ENCODE measurements around the gene TRHDE. TPM values are rescaled to one million over a fixed set of nuclear protein-coding genes. Genes with fewer than 3 reads are reported as not detected.

The TRHDE gene
- total and polyA plus RNA-seq, 9 donors = 3.4 to 35.5 (median 18.2) TPM

DNA sequence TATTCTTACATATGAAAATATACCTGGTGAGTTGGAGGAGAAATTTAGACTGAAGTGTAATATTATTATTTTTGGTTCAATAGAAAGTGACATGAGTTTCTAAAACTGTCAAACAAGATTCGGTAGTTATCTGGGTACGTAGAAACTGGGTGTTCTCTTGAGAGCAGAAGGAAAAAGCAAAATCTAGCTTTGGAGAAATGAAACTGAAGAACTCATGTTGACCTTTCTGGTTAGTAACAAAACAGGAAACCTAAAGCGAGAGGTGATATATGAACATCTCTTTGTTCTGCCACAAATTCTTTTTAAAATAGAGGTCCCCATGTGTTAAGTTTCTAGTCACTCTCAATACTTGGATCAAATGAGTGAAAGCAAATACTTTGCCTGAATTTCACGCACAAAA is 401.7 kb downstream of the TRHDE start:
- no peaks in the 10 kb centered on the region for H3K36me3 ChIP-seq
- intact Hi-C loops (cut with DNase I) = no loop called here
- 83 to 90% (median 88%) methylated on average over 4 of the region's 4 CpGs for WGBS, 3 donors
- H3K4me1 ChIP-seq (ENCODE audit: insufficient read depth) = no peaks in the 10 kb centered on the region
- H3K4me3 ChIP-seq = no peak overlapping the region
- no peaks in the 10 kb centered on the region for H3K27me3 ChIP-seq
- no peak for DNase-seq
- H3K9me3 ChIP-seq = no peaks in the 10 kb centered on the region
- no peak overlapping the region for H3K27ac ChIP-seq
- no peak for TF ChIP-seq EP300 (IDR thresholded peaks at IDR 0.05)
- TF ChIP-seq, protein P1, sequence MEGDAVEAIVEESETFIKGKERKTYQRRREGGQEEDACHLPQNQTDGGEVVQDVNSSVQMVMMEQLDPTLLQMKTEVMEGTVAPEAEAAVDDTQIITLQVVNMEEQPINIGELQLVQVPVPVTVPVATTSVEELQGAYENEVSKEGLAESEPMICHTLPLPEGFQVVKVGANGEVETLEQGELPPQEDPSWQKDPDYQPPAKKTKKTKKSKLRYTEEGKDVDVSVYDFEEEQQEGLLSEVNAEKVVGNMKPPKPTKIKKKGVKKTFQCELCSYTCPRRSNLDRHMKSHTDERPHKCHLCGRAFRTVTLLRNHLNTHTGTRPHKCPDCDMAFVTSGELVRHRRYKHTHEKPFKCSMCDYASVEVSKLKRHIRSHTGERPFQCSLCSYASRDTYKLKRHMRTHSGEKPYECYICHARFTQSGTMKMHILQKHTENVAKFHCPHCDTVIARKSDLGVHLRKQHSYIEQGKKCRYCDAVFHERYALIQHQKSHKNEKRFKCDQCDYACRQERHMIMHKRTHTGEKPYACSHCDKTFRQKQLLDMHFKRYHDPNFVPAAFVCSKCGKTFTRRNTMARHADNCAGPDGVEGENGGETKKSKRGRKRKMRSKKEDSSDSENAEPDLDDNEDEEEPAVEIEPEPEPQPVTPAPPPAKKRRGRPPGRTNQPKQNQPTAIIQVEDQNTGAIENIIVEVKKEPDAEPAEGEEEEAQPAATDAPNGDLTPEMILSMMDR (IDR thresholded peaks at IDR 0.05) = no peak
- TF ChIP-seq POLR2A (IDR thresholded peaks at IDR 0.05) = no peak

DNA sequence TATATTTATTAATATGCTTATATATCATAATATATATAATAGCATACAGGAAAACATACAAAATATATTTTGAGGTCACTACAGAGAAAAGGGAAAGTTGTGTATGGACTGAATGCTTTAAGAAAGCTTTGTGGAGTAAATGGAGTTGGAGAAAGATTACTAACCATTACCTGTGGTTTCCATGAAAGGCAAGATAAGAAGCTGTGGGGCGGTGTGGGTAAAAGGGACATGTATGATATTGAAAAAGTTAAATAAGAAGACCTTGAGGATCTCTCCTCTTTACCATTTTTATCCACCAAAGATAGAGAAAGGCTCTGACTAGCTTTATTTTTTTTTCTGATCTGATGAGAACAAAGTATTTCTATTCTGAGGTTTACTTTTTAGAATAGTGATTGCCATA is 404.4 kb downstream of the TRHDE start:
- Histone ChIP-seq H3K4me3 (no peak overlapping the region), H3K4me1 (ENCODE audit: insufficient read depth) (no peaks in the 10 kb centered on the region), H3K36me3 (no peaks in the 10 kb centered on the region), H3K27ac (no peak overlapping the region), H3K9me3 (no peaks in the 10 kb centered on the region), H3K27me3 (no peaks in the 10 kb centered on the region)
- WGBS, 3 donors = 91 to 98% (median 93%) methylated on average over 1 of the region's 1 CpG
- intact Hi-C loops (cut with DNase I) = no loop called here
- TF ChIP-seq POLR2A (IDR thresholded peaks at IDR 0.05) (no peak), EP300 (IDR thresholded peaks at IDR 0.05) (no peak)
- TF ChIP-seq, protein P1 (IDR thresholded peaks at IDR 0.05) = no peak
- no peak for DNase-seq

DNA sequence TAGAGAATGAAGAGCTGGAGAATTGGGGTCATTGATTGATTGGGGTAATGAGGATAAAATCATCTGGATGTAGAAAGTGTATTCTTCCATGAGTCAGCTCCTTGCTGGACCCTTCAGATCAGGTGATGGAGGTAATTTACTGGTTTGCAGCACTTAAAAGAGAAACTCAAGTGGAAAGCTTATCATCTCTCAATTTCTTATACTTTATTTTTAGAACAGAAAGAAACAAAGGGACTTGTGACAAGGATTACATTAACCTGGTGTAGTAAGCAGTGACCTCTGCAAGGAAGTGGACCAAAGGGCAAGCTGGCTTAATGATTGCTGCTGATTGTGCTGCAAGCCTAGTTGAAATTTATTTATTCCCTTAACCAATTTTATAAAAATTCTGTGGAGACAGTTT is 405.0 kb downstream of the TRHDE start:
- Histone ChIP-seq H3K9me3 (no peaks in the 10 kb centered on the region), H3K27ac (no peak overlapping the region), H3K4me3 (no peak overlapping the region), H3K4me1 (ENCODE audit: insufficient read depth) (no peaks in the 10 kb centered on the region), H3K36me3 (no peaks in the 10 kb centered on the region), H3K27me3 (no peaks in the 10 kb centered on the region)
- TF ChIP-seq, protein P1 (IDR thresholded peaks at IDR 0.05) = no peak
- no peak for TF ChIP-seq POLR2A (IDR thresholded peaks at IDR 0.05)
- TF ChIP-seq EP300 (IDR thresholded peaks at IDR 0.05) = no peak
- DNase-seq = no peak
- intact Hi-C loops (cut with DNase I) = no loop called here

- no peak overlapping the region for H3K4me3 ChIP-seq
These were observed 405.7 kb downstream of the TRHDE start for GRCh38 chr12:72677846-72678245.

More at GRCh38 chr12:72677846-72678245, 405.7 kb downstream of the TRHDE start:
- Histone ChIP-seq H3K27ac (no peak overlapping the region), H3K4me1 (ENCODE audit: insufficient read depth) (no peaks in the 10 kb centered on the region), H3K36me3 (no peaks in the 10 kb centered on the region), H3K27me3 (no peaks in the 10 kb centered on the region), H3K9me3 (no peaks in the 10 kb centered on the region)
- no peak for DNase-seq
- intact Hi-C loops (cut with DNase I) = no loop called here
- WGBS, 3 donors = 44 to 62% (median 48%) methylated on average over 2 of the region's 2 CpGs
- TF ChIP-seq POLR2A (IDR thresholded peaks at IDR 0.05) = no peak
- TF ChIP-seq, protein P1 (IDR thresholded peaks at IDR 0.05) = no peak
- no peak for TF ChIP-seq EP300 (IDR thresholded peaks at IDR 0.05)
